Measurements from ENCODE around the gene FAM171A2. TPM values are rescaled to one million over a fixed set of nuclear protein-coding genes. Genes with fewer than 3 reads are reported as not detected.

The FAM171A2 gene
- total and polyA plus RNA-seq, 2 of the 8 experiments (the other 6 are each of a cell fraction or from before 2014, with no cell fraction given) = 21.9 to 24.1 TPM

DNA sequence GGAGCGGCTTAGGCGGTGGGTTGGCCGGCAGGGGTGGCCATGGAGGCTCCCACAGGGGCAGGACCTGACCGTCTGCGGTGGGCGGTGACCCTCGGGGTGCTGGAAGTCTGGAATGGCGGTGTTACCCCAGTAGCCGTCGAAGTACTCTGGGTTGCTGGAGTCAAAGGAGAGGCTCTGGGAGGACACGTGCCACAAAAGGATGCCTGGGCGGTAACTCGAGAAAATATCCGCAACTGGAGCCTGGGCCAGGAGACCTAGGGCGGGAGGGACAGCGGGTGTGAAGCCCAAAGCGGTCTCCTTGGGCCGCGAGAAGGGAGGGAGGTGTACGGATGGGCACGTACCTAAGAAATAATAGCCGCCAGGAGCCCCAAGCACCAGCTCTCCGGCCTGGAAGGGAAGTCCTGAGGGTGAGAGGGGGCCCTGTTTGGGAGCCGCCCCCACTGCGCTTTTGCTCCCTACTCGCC is 21.2 kb upstream of the FAM171A2 start (continued):
- TF ChIP-seq, protein P1, sequence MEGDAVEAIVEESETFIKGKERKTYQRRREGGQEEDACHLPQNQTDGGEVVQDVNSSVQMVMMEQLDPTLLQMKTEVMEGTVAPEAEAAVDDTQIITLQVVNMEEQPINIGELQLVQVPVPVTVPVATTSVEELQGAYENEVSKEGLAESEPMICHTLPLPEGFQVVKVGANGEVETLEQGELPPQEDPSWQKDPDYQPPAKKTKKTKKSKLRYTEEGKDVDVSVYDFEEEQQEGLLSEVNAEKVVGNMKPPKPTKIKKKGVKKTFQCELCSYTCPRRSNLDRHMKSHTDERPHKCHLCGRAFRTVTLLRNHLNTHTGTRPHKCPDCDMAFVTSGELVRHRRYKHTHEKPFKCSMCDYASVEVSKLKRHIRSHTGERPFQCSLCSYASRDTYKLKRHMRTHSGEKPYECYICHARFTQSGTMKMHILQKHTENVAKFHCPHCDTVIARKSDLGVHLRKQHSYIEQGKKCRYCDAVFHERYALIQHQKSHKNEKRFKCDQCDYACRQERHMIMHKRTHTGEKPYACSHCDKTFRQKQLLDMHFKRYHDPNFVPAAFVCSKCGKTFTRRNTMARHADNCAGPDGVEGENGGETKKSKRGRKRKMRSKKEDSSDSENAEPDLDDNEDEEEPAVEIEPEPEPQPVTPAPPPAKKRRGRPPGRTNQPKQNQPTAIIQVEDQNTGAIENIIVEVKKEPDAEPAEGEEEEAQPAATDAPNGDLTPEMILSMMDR (IDR thresholded peaks at IDR 0.05; ENCODE audit: control extremely low read depth in 1 of 3, insufficient read depth in 1 of 3, low read depth in 1 of 3, low read length in 3 of 3) = no peak
- TF ChIP-seq TEAD4 (IDR thresholded peaks at IDR 0.05; ENCODE audit: low read depth, low read length) (no peak), GABPA (IDR thresholded peaks at IDR 0.05; ENCODE audit: borderline replicate concordance, insufficient read depth, low read length) (0 out of 2 replicates have a peak, but pooled peaks have one; percentile 18), SIN3A (conservative IDR thresholded peaks at IDR 0.05 in 1 of 2, IDR thresholded peaks at IDR 0.05 in 1 of 2; ENCODE audit: low read depth in 1 of 2, low read length in 2 of 2) (0 out of 4 replicates have a peak, but pooled peaks of 1 of the 2 experiments have one; percentile 26), HDAC6 (IDR thresholded peaks at IDR 0.05; ENCODE audit: low read depth, low read length) (no peak), BACH1 (IDR thresholded peaks at IDR 0.05; ENCODE audit: low read length) (no peak), CHD1 (IDR thresholded peaks at IDR 0.05; ENCODE audit: low read depth, low read length) (no peak), MAFK (IDR thresholded peaks at IDR 0.05; ENCODE audit: low read depth, low read length) (no peak), SP2 (IDR thresholded peaks at IDR 0.05; ENCODE audit: low read length) (no peak), RBBP5 (IDR thresholded peaks at IDR 0.05; ENCODE audit: borderline replicate concordance, low read depth, low read length) (no peak), NANOG (IDR thresholded peaks at IDR 0.05; ENCODE audit: insufficient read depth, low read depth, low read length, poor library complexity, severe bottlenecking) (no peak), POLR2A (IDR thresholded peaks at IDR 0.05; ENCODE audit: control extremely low read depth in 1 of 2, low read depth in 2 of 2, low read length in 2 of 2) (no peak), EGR1 (IDR thresholded peaks at IDR 0.05; ENCODE audit: borderline replicate concordance, low read depth, low read length) (no peak), SP4 (IDR thresholded peaks at IDR 0.05; ENCODE audit: low read length) (no peak), KDM5A (IDR thresholded peaks at IDR 0.05; ENCODE audit: low read length) (no peak), ZNF274 (IDR thresholded peaks at IDR 0.05; ENCODE audit: borderline replicate concordance, extremely low read depth, low read length) (no peak), POLR2AphosphoS5 (IDR thresholded peaks at IDR 0.05; ENCODE audit: low read depth, low read length) (no peak), TBP (IDR thresholded peaks at IDR 0.05; ENCODE audit: low read depth, low read length) (no peak), SUZ12 (IDR thresholded peaks at IDR 0.05; ENCODE audit: low read length) (no peak; the same call in 1 of the 2 replicates), KDM1A (IDR thresholded peaks at IDR 0.05; ENCODE audit: borderline replicate concordance, low read length) (no peak), CHD2 (IDR thresholded peaks at IDR 0.05; ENCODE audit: low read length) (no peak)
- TF ChIP-seq, protein P2, sequence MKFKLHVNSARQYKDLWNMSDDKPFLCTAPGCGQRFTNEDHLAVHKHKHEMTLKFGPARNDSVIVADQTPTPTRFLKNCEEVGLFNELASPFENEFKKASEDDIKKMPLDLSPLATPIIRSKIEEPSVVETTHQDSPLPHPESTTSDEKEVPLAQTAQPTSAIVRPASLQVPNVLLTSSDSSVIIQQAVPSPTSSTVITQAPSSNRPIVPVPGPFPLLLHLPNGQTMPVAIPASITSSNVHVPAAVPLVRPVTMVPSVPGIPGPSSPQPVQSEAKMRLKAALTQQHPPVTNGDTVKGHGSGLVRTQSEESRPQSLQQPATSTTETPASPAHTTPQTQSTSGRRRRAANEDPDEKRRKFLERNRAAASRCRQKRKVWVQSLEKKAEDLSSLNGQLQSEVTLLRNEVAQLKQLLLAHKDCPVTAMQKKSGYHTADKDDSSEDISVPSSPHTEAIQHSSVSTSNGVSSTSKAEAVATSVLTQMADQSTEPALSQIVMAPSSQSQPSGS (IDR thresholded peaks at IDR 0.05; ENCODE audit: low read length) = no peak

Measured in H1 (cell line).